GM18907 (cell line): ENCODE data around the gene DALRD3.

ENCODE experiments used
- ATAC-seq: cut with Tn5 transposase; IDR thresholded peaks from one replicate; pipeline ENCODE4 v1.9.1; 2021; ENCODE audit warnings: mild to moderate bottlenecking, moderate library complexity; ENCODE audit not compliant: unreplicated experiment

DALRD3 gene

DNA sequence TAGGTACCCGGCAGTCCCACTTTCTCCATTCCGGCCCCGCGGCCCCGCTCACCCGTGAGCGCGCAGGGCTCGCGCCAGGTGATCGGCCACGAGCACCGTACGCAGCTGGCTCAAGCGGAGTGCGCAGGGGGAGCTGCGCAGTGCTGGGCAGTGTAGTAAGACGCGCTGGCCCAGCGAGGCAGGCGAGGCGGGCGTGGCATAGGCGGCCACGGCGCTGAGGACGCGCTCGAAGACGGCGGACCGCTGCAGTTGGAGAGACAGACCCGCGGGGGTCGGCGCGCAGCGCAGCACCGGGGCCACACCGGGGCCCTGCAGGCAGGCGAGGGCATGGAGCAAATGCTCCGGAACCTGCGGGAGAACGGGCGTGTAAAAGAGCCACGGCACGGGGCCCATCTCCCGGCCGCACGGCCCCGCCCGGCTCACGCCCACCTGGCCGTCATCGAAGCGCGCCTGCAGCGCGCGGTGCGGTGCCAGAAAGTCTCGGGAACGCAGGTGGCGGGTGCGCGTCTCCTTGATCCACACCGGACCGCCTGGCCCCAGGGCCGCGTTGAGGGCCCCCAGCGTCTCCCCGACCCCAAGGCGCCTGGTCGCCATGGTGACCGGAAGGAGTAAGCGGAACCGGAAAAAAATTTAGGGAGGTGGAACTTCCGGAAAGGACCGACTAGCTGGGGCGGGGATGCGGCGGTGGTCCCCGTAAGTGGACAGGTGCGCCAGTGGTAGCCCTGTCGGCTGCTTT is at the start of gene DALRD3:
DALRD3 (minus strand) TSS at position 610 of the 736 bp plus-strand sequence; CDS start at position 594, 16 bp downstream.
- ATAC-seq: no peak

- no peak for ATAC-seq
Measured at GRCh38 chr3:49058011-49058410, 39.6 kb upstream of the DALRD3 start.

DNA sequence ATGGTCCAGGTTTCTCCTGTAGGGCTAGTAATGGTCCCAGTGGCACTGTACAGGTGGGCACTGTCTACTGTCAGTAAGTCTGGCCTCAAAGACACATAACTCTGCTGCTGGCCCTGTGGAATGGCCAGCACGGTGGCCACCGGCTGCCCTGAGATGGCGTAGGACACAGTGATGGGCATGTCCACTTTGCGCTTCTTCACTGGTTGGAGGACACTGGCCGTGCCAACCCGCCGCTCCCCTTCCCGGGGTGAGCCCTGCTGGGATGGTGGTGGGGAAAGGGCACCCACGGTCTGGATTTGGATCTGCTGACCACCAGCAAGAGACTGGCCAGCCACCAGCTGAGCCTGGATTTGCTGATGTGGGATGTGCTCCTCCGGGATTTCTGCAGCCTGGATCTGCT is 38.9 kb upstream of the DALRD3 start:
- ATAC-seq: no peak

GRCh38 chr3:49054344-49054862 is 36.0 kb upstream of the DALRD3 start:
- no peak for ATAC-seq

DNA sequence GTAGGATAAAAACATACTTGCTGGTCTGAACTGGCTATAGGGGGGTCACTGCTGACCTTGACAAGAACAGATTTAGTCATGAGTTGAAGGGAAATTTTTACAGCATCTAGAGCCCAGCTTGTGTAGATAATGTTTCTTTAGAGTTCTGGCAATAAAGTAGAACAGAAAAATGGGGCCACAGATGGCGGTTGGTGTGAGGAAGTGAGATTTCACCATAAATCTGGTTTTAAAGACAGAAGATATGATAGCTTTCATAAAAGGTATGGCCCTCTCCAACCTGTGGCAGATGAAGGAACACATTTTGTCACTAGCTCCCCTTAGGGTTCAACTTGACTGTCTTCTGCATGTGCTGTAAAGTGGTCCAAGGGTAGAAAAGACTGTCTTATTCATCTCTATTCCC is 35.2 kb upstream of the DALRD3 start:
- ATAC-seq: no peak

DNA sequence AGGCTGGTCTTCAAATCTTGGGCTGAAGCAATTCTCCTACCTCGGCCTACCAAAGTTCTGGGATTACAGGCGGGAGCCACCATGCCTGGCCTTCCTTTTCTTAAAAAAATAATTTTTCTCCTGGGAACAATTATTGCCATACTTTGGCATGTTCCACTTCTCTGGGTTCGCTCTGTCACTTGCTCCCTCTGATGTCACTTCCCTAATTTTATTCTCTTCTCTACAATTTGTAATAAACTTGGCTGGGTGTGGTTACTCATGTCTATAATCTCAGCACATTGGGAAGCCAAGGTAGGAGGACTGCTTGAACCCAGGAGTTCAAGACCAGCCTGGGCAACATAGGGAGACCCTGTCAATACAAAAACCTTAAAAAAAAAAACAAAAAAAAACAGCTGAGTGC is 16.9 kb upstream of the DALRD3 start:
- ATAC-seq: no peak

GRCh38 chr3:49034650-49035049 is 16.3 kb upstream of the DALRD3 start:
- ATAC-seq: no peak

DNA sequence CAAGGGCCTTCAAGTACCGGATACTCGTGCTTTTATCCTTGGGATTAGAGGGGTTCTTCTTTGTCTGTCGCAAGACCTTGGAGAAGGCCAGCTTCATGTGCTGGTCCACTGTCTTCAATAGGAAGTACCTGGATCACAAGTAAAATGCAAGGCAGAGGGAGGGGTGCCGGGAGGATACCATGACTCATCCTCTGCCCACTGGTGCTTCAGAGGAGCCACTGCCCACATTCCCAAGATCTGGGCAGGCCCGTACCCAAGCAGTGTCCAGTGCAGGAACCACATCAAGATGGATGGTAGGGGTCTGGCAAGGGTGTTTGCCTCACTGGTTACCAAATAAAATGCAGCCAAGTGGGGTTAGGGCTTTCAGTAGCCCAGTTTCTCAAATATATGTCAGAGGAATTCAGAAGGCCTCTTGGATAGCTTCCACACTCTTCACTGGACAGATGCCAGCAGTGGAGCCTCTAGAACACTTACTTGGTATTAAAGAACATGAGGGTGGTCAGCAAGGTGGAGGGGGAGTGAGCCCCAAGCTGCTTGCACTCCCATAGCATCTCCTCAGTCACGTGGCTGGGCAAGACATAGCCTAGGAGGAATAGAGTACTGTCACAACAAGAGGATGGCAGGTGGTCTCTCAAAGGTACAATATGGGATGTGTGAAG is 14.4 kb upstream of the DALRD3 start:
- no peak for ATAC-seq

DNA sequence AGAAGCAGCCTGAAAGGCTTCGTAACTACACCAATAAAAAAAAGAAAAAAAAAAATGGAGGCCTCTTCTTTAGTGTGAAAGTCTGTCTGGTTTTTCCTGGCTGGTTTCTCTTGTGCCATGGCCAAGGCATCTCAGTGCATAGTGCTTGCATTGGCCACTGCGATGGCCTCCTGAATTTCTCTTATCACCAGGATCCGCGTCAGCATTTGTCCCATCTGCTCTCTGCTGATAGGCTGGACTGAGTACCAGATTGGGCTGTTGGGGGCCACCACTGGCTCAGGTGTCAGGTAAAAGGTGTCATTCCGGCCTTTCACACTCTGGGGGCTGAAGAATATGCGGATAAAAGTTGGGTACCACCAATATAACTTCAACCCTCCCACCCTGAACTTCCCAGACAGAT is 11.9 kb upstream of the DALRD3 start:
- no peak for ATAC-seq

DNA sequence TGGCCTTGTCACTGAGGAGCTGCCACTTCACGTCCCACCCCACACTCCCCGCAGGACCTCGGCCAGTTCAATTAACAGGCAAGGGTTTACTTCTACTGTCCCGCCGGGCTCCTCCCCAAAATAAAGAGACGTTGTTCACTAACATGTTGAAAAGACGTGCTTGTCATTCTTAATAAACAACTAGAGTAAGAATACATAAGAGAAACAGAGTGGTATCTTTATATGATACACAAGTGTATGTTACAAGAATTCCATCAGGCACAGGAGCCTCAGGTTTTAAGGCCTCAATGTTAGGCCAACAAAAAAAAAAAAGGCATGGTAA is 11.1 kb upstream of the DALRD3 start:
- ATAC-seq: no peak

DNA sequence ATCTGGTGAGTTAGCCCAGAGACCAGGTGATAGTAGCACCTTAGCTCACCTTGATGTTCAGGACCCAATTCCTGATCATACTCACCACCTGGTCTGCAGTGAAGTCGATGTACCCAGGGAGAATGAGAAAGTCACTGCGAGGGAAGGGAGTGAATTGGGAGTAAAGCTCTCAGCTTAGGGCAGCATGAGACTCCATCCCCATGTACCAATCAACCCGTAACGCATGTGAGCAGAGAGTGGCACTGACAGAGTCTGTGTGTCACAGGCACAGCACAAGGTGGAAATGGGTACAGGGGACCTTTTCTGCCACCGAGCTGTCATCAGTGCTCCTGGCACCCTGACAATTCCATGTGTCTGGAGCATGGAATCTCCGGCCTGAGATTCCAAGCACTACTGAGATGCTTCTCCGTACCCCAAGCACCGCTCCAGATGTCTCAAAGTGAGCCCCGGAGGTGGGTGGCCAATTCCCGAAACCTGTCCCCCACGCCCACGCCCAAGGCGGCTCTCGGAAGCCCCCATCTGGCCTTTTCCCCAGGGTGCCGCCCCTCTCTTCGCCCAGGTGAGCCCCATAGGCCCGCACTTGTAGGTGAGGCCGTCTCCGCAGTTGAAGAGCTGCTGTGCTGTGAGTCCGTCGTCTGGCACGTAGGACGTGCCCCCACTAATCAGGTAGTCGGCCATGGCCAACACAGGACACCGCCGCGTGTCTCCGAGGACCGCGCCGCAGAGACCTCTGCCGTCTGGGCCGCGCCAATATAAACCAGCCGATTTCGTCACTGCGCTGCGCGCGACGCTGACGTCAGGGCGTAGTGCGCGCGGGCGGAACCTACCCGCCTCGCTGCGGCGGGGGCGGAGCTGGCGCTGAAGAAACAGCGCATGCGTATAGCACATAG is 10.5 kb upstream of the DALRD3 start, which contains the start of gene IMPDH2:
IMPDH2 (minus strand) TSS at position 726 of the 890 bp plus-strand sequence; CDS start at position 678, 48 bp downstream.
- peak; percentile 84 for ATAC-seq

DNA sequence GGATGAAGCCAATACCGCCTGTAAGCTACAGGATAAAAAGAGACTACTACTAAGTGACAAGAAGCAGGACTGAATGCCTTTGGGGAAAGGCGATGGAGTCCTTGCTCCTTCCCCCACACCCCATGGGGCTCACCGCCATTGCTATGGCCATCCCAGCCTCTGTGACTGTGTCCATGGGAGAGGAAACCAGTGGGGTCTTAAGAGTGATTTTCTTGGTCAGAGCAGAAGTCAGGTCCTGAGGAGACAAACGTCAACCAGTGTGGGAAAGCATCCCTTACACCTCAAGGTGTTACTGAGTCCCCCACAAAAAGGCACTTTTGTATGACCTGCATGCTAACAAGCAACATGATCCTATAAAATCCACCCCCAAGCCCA is 9.9 kb upstream of the DALRD3 start:
- ATAC-seq: no peak

DNA sequence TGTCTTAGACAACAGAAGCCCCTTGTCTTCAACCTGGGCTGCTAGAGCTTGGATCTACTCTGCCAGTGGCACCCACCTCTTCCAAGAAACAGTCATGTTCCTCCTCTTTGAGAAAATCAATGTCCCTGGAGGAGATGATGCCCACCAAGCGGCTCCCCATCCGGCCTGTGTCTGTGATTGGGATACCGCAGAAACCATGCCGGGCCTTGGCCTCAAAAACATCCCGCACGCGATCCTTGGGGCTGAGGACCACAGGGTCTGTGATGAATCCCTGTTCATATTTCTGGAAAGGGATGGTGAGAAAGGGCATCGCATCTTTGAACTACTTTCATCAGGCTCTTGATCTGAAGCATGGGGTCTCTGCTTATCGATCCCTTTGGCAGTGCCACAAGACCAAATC is 9.3 kb upstream of the DALRD3 start:
- no peak for ATAC-seq

GRCh38 chr3:49026536-49026935 is 8.2 kb upstream of the DALRD3 start:
- no peak for ATAC-seq

GRCh38 chr3:49025793-49026520 is 7.6 kb upstream of the DALRD3 start:
- ATAC-seq: no peak

- ATAC-seq: no peak
Measured at GRCh38 chr3:49025005-49025792, 6.8 kb upstream of the DALRD3 start.

- no peak for ATAC-seq
Measured at GRCh38 chr3:49024449-49024848, 6.1 kb upstream of the DALRD3 start.

- ATAC-seq: no peak
Measured at GRCh38 chr3:49023775-49024174, 5.4 kb upstream of the DALRD3 start.

DNA sequence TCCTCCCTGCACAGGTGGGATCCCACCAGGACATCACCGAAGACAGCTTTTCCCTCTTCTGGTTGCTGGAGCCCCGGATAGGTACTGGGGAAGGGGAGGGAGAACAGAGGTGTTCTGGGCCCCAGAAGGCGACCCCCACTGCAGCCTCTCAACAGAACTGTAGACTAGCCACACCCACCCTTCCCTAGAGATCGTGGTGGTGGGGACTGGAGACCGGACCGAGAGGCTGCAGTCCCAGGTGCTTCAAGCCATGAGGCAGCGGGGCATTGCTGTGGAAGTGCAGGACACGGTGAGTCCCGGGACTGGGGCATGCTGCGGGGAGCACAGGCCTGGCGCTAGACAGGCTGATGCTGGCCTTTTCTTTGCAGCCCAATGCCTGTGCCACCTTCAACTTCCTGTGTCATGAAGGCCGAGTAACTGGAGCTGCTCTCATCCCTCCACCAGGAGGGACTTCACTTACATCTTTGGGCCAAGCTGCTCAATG is 4.3 kb upstream of the DALRD3 start:
- ATAC-seq: no peak
